ENCODE measurements around the gene LRRC2.
"Not testable (repeated sequence)": the region's sequence is repeated elsewhere in the genome, so short reads cannot be mapped to it uniquely, and the experiment has no call there.

Gene LRRC2

GRCh38 chr3:46584598-46585467 is 18.7 kb upstream of the LRRC2 start:
- no peak for DNase-seq
- intact Hi-C loops (cut with DNase I) = no loop called here

- intact Hi-C loops (cut with DNase I) = no loop called here
- DNase-seq = no peak
Measured at GRCh38 chr3:46580675-46581074, 14.6 kb upstream of the LRRC2 start.

GRCh38 chr3:46579756-46580286 is 13.7 kb upstream of the LRRC2 start:
- intact Hi-C loops (cut with DNase I) = no loop called here
- DNase-seq = no peak

- no peak for DNase-seq
- intact Hi-C loops (cut with DNase I) = no loop called here
Measured at GRCh38 chr3:46578973-46579755, 13.1 kb upstream of the LRRC2 start.

GRCh38 chr3:46577580-46578249 is 11.6 kb upstream of the LRRC2 start:
- DNase-seq; intact Hi-C loops (cut with DNase I): not testable (repeated sequence)

GRCh38 chr3:46576879-46577278 is 10.8 kb upstream of the LRRC2 start:
- intact Hi-C loops (cut with DNase I) = no loop called here
- DNase-seq = no peak

- intact Hi-C loops (cut with DNase I) = no loop called here
- DNase-seq = no peak
Measured at GRCh38 chr3:46576386-46576785, 10.3 kb upstream of the LRRC2 start.

- no peak for DNase-seq
- intact Hi-C loops (cut with DNase I) = no loop called here
Measured at GRCh38 chr3:46575577-46576222, 9.6 kb upstream of the LRRC2 start.

GRCh38 chr3:46574881-46575576 is 8.9 kb upstream of the LRRC2 start:
- intact Hi-C loops (cut with DNase I) = no loop called here
- no peak for DNase-seq

GRCh38 chr3:46574243-46574646 is 8.1 kb upstream of the LRRC2 start:
- intact Hi-C loops (cut with DNase I) = no loop called here
- DNase-seq = no peak

- intact Hi-C loops (cut with DNase I) = no loop called here
- no peak for DNase-seq
Measured at GRCh38 chr3:46573701-46574100, 7.6 kb upstream of the LRRC2 start.

GRCh38 chr3:46571684-46572083 is 5.6 kb upstream of the LRRC2 start:
- DNase-seq = no peak
- intact Hi-C loops (cut with DNase I) = no loop called here

GRCh38 chr3:46565607-46566039 is 479 bp downstream of the LRRC2 start:
- intact Hi-C loops (cut with DNase I) = no loop called here
- DNase-seq = peak in 1 of 10 donors; percentile 72

GRCh38 chr3:46565077-46565476 is 1.0 kb downstream of the LRRC2 start:
- intact Hi-C loops (cut with DNase I) = no loop called here

GRCh38 chr3:46564190-46565021 is 1.7 kb downstream of the LRRC2 start:
- no peak for DNase-seq
- intact Hi-C loops (cut with DNase I) = no loop called here

More at GRCh38 chr3:46565077-46565476, 1.0 kb downstream of the LRRC2 start:
- DNase-seq = no peak

- intact Hi-C loops (cut with DNase I) = no loop called here
Measured at GRCh38 chr3:46561951-46562350, 4.2 kb downstream of the LRRC2 start.

GRCh38 chr3:46561511-46561910 is 4.6 kb downstream of the LRRC2 start:
- intact Hi-C loops (cut with DNase I) = no loop called here
- no peak for DNase-seq

More at GRCh38 chr3:46561951-46562350, 4.2 kb downstream of the LRRC2 start:
- no peak for DNase-seq

- intact Hi-C loops (cut with DNase I) = no loop called here
- no peak for DNase-seq
Measured at GRCh38 chr3:46559091-46559704, 6.9 kb downstream of the LRRC2 start.
